ENCODE results near the gene SEC23IP. TPM values are rescaled to one million over a fixed set of nuclear protein-coding genes. Genes with fewer than 3 reads are reported as not detected.

SEC23IP gene
- total RNA-seq, 1 donor from 2014 or later, result 17.7 TPM

DNA sequence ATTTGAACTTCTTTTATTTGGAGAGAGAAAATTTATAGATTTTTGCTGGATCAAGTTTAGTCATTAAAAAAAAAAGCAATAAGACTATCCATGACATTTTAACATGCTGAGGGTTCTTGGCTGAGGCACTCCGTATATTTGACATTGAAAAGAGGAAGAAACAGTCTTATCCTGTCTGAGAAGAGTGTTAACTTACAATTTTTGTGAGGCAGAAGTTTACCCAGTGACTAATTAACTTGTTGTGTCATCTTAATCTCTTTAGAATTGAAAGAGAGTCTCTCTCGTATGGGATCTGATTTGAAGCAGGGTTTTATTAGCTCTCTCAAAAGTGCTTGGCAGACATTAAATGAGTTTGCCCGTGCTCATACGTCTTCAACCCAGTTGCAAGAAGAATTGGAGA is 39.3 kb downstream of the SEC23IP start:
- Histone ChIP-seq H3K27me3 (ENCODE audit: control insufficient read depth in 3 of 3, insufficient read depth in 3 of 3, low read length in 3 of 3) (no peaks in the 10 kb centered on the region), H3K9me3 (ENCODE audit: control insufficient read depth in 3 of 3, low read length in 3 of 3) (no peaks in the 10 kb centered on the region), H3K9ac (ENCODE audit: low read depth in 1 of 3, low read length in 3 of 3) (no peak overlapping the region), H3K36me3 (ENCODE audit: control insufficient read depth in 3 of 3, insufficient read depth in 3 of 3, low read length in 3 of 3) (peaks cover 27 to 51% (median 47%) of the 10 kb centered on the region in 3 donors), H3K27ac (ENCODE audit: low read depth, low read length) (no peak overlapping the region), H3K4me3 (ENCODE audit: low read length in 3 of 3) (no peak overlapping the region), H3K4me1 (ENCODE audit: control insufficient read depth in 3 of 3, insufficient read depth in 3 of 3, low read length in 3 of 3) (no peaks in the 10 kb centered on the region)

DNA sequence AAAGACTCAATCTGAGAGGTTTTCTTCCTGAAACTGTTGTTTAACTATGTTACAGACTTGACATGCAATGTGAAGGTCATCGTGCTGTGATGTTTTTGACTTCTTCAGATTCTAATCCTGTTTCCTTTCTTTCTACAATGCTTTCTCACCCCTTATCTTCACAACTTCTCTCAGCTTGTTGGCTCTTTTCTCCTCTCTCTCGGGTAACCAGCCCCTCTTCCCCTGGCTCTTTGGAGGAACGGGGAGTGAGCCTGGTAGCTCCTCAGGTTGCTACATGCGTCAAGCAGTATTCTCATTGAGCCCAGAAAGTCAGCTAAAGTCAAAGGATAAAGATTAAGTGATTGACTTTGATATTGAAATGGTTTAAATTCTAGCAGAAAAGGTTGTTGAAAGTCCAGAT is 40.1 kb downstream of the SEC23IP start:
- no peak overlapping the region for H3K9ac ChIP-seq (ENCODE audit: low read depth in 1 of 3, low read length in 3 of 3)
- H3K9me3 ChIP-seq (ENCODE audit: control insufficient read depth in 3 of 3, low read length in 3 of 3), result no peaks in the 10 kb centered on the region
- no peak overlapping the region for H3K4me3 ChIP-seq (ENCODE audit: low read length in 3 of 3)
- peaks cover 24 to 44% (median 43%) of the 10 kb centered on the region in 3 donors for H3K36me3 ChIP-seq (ENCODE audit: control insufficient read depth in 3 of 3, insufficient read depth in 3 of 3, low read length in 3 of 3)
- H3K27ac ChIP-seq (ENCODE audit: low read depth, low read length), result no peak overlapping the region
- H3K27me3 ChIP-seq (ENCODE audit: control insufficient read depth in 3 of 3, insufficient read depth in 3 of 3, low read length in 3 of 3), result no peaks in the 10 kb centered on the region
- no peaks in the 10 kb centered on the region for H3K4me1 ChIP-seq (ENCODE audit: control insufficient read depth in 3 of 3, insufficient read depth in 3 of 3, low read length in 3 of 3)

DNA sequence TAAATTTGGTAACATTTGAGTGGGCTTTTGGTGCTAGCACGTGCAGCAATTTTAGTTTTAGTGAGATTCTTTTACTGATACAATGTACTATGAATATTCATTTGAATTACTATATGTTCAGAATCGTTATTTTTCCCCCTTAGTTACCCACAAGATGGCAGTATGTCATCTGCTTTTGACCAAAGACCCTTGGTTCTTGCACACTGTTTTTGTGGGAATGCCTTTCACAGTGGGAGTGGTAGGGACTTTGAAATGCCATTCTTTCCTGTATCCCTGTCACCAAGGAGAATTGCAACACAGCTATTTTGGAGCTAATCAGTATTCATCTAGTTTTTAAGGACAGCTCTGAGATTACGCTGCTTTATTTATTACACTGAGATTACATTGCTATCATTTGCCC is 40.6 kb downstream of the SEC23IP start:
- no peak overlapping the region for H3K4me3 ChIP-seq (ENCODE audit: low read length in 3 of 3)
- no peaks in the 10 kb centered on the region for H3K4me1 ChIP-seq (ENCODE audit: control insufficient read depth in 3 of 3, insufficient read depth in 3 of 3, low read length in 3 of 3)
- H3K27me3 ChIP-seq (ENCODE audit: control insufficient read depth in 3 of 3, insufficient read depth in 3 of 3, low read length in 3 of 3), result no peaks in the 10 kb centered on the region
- H3K36me3 ChIP-seq (ENCODE audit: control insufficient read depth in 3 of 3, insufficient read depth in 3 of 3, low read length in 3 of 3), result peaks cover 26 to 42% (median 40%) of the 10 kb centered on the region in 3 donors
- H3K9me3 ChIP-seq (ENCODE audit: control insufficient read depth in 3 of 3, low read length in 3 of 3), result no peaks in the 10 kb centered on the region
- H3K9ac ChIP-seq (ENCODE audit: low read depth in 1 of 3, low read length in 3 of 3), result no peak overlapping the region
- no peak overlapping the region for H3K27ac ChIP-seq (ENCODE audit: low read depth, low read length)

DNA sequence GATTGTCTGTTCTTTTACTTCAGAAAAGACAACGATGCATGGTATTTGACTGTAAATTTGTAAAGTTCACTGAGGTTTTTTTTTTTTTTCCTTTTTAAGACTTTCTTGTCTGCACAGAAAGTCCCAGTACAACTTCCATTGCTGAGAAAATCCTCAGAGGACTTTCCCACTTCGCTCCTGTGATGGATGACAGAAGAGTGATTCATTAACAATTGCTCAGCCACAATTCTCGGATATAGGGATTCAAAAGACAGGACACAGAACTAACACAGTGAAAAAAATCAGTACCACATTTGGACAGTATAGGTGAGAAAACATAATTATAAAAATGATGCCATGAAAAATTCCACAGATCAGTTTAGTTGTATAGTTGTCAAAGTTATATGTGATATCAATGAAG is 48.0 kb downstream of the SEC23IP start:
- Histone ChIP-seq H3K36me3 (ENCODE audit: control insufficient read depth in 3 of 3, insufficient read depth in 3 of 3, low read length in 3 of 3) (peaks cover 12 to 40% (median 34%) of the 10 kb centered on the region in 3 donors), H3K4me3 (ENCODE audit: low read length in 3 of 3) (no peak overlapping the region), H3K27ac (ENCODE audit: low read depth, low read length) (no peak overlapping the region), H3K27me3 (ENCODE audit: control insufficient read depth in 3 of 3, insufficient read depth in 3 of 3, low read length in 3 of 3) (no peaks in the 10 kb centered on the region), H3K4me1 (ENCODE audit: control insufficient read depth in 3 of 3, insufficient read depth in 3 of 3, low read length in 3 of 3) (no peaks in the 10 kb centered on the region), H3K9me3 (ENCODE audit: control insufficient read depth in 3 of 3, low read length in 3 of 3) (no peaks in the 10 kb centered on the region), H3K9ac (ENCODE audit: low read depth in 1 of 3, low read length in 3 of 3) (no peak overlapping the region)

DNA sequence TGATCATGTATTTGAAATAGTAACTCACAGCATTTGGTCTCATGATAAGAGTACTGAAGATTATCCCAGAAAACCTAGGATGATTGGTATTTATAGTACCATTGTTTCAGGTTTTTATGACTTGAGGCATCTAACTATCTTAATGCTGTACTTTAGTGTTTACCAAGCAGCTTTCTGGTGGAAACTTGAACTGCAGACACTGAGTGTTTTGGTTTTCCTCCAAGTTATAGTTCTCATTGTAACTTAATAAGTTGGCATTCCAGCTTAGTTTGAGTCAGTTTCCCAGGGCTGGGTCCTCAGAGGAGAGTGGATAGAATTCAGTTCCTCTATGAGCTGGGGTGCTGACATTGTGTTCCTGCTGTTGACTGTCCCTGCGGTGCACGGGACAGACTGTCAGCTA is 50.4 kb downstream of the SEC23IP start:
- Histone ChIP-seq H3K27ac (ENCODE audit: low read depth, low read length) (no peak overlapping the region), H3K9ac (ENCODE audit: low read depth in 1 of 3, low read length in 3 of 3) (no peak overlapping the region), H3K4me3 (ENCODE audit: low read length in 3 of 3) (no peak overlapping the region), H3K27me3 (ENCODE audit: control insufficient read depth in 3 of 3, insufficient read depth in 3 of 3, low read length in 3 of 3) (no peaks in the 10 kb centered on the region), H3K9me3 (ENCODE audit: control insufficient read depth in 3 of 3, low read length in 3 of 3) (no peaks in the 10 kb centered on the region), H3K4me1 (ENCODE audit: control insufficient read depth in 3 of 3, insufficient read depth in 3 of 3, low read length in 3 of 3) (peaks cover 0 to 3% (median 0%) of the 10 kb centered on the region in 3 donors), H3K36me3 (ENCODE audit: control insufficient read depth in 3 of 3, insufficient read depth in 3 of 3, low read length in 3 of 3) (peaks cover 10 to 31% (median 26%) of the 10 kb centered on the region in 3 donors)

DNA sequence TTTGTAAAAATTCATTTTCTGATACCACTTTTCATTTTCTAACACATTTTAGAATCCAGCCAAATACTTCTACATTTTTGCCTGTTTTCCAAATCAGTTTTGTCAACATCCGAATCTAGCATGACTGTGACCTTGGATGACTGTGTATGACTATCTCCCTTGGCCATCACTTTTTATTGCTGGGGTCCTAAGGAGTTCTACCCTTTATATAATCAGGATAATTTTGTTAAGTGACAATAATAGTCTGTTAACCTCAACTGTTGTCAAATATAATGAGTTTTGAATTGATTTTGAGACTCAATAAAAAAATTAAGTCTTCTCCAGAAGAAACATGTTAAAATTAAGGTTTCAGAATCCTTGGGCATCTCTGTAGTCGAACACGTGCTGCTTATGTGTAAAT is 53.3 kb downstream of the SEC23IP start:
- H3K9ac ChIP-seq (ENCODE audit: low read depth in 1 of 3, low read length in 3 of 3), result no peak overlapping the region
- H3K4me3 ChIP-seq (ENCODE audit: low read length in 3 of 3), result no peak overlapping the region
- H3K36me3 ChIP-seq (ENCODE audit: control insufficient read depth in 3 of 3, insufficient read depth in 3 of 3, low read length in 3 of 3), result peaks cover 8 to 26% (median 21%) of the 10 kb centered on the region in 3 donors
- H3K4me1 ChIP-seq (ENCODE audit: control insufficient read depth in 3 of 3, insufficient read depth in 3 of 3, low read length in 3 of 3), result peaks cover 0 to 3% (median 0%) of the 10 kb centered on the region in 3 donors
- H3K9me3 ChIP-seq (ENCODE audit: control insufficient read depth in 3 of 3, low read length in 3 of 3), result no peaks in the 10 kb centered on the region
- no peak overlapping the region for H3K27ac ChIP-seq (ENCODE audit: low read depth, low read length)
- no peaks in the 10 kb centered on the region for H3K27me3 ChIP-seq (ENCODE audit: control insufficient read depth in 3 of 3, insufficient read depth in 3 of 3, low read length in 3 of 3)

DNA sequence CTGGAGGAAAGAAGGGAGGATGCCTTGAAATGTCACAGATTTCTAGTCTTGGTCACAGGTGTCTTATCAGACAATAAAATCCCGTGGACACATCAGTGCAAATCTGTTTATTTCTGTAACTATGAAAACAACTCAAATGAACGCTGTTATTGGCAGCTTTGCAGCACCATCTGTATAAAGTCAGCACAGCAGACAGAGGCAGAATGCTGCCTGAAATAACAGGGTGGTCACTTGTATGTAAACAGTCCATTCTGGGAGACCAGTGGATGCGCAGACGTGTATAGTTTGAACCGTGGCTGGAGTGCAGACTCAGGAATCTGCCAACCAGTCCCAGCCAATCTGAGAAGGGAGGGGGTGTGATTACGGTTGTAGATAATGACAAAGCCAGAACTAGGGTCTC is 54.8 kb downstream of the SEC23IP start:
- H3K36me3 ChIP-seq (ENCODE audit: control insufficient read depth in 3 of 3, insufficient read depth in 3 of 3, low read length in 3 of 3), result peaks cover 5 to 14% (median 12%) of the 10 kb centered on the region in 3 donors
- no peaks in the 10 kb centered on the region for H3K9me3 ChIP-seq (ENCODE audit: control insufficient read depth in 3 of 3, low read length in 3 of 3)
- H3K27me3 ChIP-seq (ENCODE audit: control insufficient read depth in 3 of 3, insufficient read depth in 3 of 3, low read length in 3 of 3), result no peaks in the 10 kb centered on the region
- H3K4me3 ChIP-seq (ENCODE audit: low read length in 3 of 3), result no peak overlapping the region
- no peak overlapping the region for H3K27ac ChIP-seq (ENCODE audit: low read depth, low read length)
- no peak overlapping the region for H3K9ac ChIP-seq (ENCODE audit: low read depth in 1 of 3, low read length in 3 of 3)
- H3K4me1 ChIP-seq (ENCODE audit: control insufficient read depth in 3 of 3, insufficient read depth in 3 of 3, low read length in 3 of 3), result peaks cover 0 to 3% (median 0%) of the 10 kb centered on the region in 3 donors

DNA sequence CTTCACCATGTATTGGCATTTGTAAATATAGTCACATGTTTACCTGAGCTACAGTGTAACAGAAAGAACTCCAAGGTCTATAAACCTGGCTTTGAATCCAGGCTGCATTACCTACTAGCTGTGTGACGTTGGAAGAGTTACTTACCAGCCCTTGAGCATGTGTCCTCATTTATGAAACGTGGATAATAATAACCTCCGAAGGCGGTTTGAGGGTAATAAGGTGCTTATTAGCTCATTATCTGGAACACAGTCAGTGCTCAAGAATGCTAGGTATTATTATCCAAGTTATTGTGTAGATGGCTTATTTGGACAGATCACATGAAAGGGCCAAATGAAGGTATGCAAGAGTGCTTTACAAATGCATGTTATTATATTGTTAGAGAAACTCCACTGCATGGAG is 64.9 kb downstream of the SEC23IP start:
- Histone ChIP-seq H3K4me3 (ENCODE audit: low read length in 3 of 3) (no peak overlapping the region), H3K27me3 (ENCODE audit: control insufficient read depth in 3 of 3, insufficient read depth in 3 of 3, low read length in 3 of 3) (no peaks in the 10 kb centered on the region), H3K9me3 (ENCODE audit: control insufficient read depth in 3 of 3, low read length in 3 of 3) (no peaks in the 10 kb centered on the region), H3K9ac (ENCODE audit: low read depth in 1 of 3, low read length in 3 of 3) (no peak overlapping the region), H3K36me3 (ENCODE audit: control insufficient read depth in 3 of 3, insufficient read depth in 3 of 3, low read length in 3 of 3) (no peaks in the 10 kb centered on the region), H3K27ac (ENCODE audit: low read depth, low read length) (no peak overlapping the region), H3K4me1 (ENCODE audit: control insufficient read depth in 3 of 3, insufficient read depth in 3 of 3, low read length in 3 of 3) (no peaks in the 10 kb centered on the region)

DNA sequence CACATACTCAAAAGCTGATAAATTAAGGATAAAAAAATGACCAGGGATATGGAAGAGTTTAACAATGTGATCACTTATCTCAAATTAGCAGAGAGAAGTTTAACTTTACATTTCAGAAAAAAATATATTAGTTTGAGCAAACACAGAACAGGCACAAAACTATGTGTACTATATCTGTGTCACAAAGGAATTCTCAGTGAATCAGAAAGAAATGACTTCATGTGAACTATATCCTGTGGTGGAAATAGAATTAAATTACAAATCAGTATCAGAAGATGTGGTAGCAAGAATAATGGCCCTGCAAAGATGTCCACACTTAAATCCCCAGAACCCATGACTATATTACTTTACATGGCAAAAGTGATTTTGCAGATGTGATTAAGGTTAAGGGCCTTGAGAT is 70.3 kb downstream of the SEC23IP start:
- no peak overlapping the region for H3K27ac ChIP-seq (ENCODE audit: low read depth, low read length)
- no peak overlapping the region for H3K4me3 ChIP-seq (ENCODE audit: low read length in 3 of 3)
- H3K9me3 ChIP-seq (ENCODE audit: control insufficient read depth in 3 of 3, low read length in 3 of 3), result peaks cover 0 to 9% (median 0%) of the 10 kb centered on the region in 3 donors
- H3K4me1 ChIP-seq (ENCODE audit: control insufficient read depth in 3 of 3, insufficient read depth in 3 of 3, low read length in 3 of 3), result no peaks in the 10 kb centered on the region
- H3K9ac ChIP-seq (ENCODE audit: low read depth in 1 of 3, low read length in 3 of 3), result no peak overlapping the region
- H3K27me3 ChIP-seq (ENCODE audit: control insufficient read depth in 3 of 3, insufficient read depth in 3 of 3, low read length in 3 of 3), result no peaks in the 10 kb centered on the region
- no peaks in the 10 kb centered on the region for H3K36me3 ChIP-seq (ENCODE audit: control insufficient read depth in 3 of 3, insufficient read depth in 3 of 3, low read length in 3 of 3)

DNA sequence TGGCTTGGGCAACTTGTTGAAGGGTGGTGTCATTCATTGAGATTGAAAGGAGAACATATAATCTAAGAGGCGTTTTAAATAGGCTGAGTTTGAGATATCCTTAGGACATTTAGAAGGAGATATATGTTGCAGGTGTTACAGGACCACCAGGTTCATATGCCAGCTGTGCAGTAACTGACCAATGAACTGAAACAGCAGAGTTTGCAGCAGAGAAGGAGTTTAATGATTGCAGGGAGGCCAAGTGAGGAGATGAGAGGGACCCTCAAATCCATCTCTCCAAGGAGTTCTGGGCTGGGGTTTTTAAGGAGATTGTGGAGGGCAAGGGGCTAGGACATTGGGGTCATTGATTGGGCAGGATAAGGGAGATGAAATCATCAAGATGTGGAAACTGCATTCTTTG is 74.5 kb downstream of the SEC23IP start:
- H3K9ac ChIP-seq (ENCODE audit: low read depth in 1 of 3, low read length in 3 of 3), result no peak overlapping the region
- H3K27me3 ChIP-seq (ENCODE audit: control insufficient read depth in 3 of 3, insufficient read depth in 3 of 3, low read length in 3 of 3), result no peaks in the 10 kb centered on the region
- H3K4me1 ChIP-seq (ENCODE audit: control insufficient read depth in 3 of 3, insufficient read depth in 3 of 3, low read length in 3 of 3), result no peaks in the 10 kb centered on the region
- no peak overlapping the region for H3K4me3 ChIP-seq (ENCODE audit: low read length in 3 of 3)
- H3K27ac ChIP-seq (ENCODE audit: low read depth, low read length), result no peak overlapping the region
- H3K36me3 ChIP-seq (ENCODE audit: control insufficient read depth in 3 of 3, insufficient read depth in 3 of 3, low read length in 3 of 3), result no peaks in the 10 kb centered on the region
- peaks cover 0 to 9% (median 0%) of the 10 kb centered on the region in 3 donors for H3K9me3 ChIP-seq (ENCODE audit: control insufficient read depth in 3 of 3, low read length in 3 of 3)

DNA sequence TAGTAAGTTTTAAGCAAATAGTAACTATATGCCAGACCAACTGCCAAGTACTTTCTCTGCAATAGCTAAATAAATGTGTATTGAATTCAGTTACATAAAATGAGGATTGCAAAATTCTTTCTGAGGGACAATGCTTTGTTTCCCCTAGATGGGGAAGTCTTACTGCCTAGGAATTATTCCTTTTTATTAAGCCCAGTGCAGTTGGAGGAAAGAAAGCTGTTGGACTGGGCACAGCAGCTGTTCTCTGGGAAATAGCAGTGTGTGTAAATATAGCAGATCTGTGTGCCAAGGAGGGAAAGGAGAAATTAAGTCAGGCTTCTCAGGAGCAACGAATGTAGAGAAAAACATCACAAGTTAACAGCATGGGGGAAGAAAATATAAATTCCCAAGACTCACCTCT is 77.1 kb downstream of the SEC23IP start:
- Histone ChIP-seq H3K36me3 (ENCODE audit: control insufficient read depth in 3 of 3, insufficient read depth in 3 of 3, low read length in 3 of 3) (no peaks in the 10 kb centered on the region), H3K27ac (ENCODE audit: low read depth, low read length) (no peak overlapping the region), H3K4me3 (ENCODE audit: low read length in 3 of 3) (no peak overlapping the region), H3K9me3 (ENCODE audit: control insufficient read depth in 3 of 3, low read length in 3 of 3) (peaks cover 0 to 9% (median 0%) of the 10 kb centered on the region in 3 donors), H3K9ac (ENCODE audit: low read depth in 1 of 3, low read length in 3 of 3) (no peak overlapping the region), H3K27me3 (ENCODE audit: control insufficient read depth in 3 of 3, insufficient read depth in 3 of 3, low read length in 3 of 3) (no peaks in the 10 kb centered on the region), H3K4me1 (ENCODE audit: control insufficient read depth in 3 of 3, insufficient read depth in 3 of 3, low read length in 3 of 3) (no peaks in the 10 kb centered on the region)

Measured in skeletal muscle tissue (tissue), 4 donors.